ENCODE results near the gene SLC43A3.
A peak's percentile ranks its signal among the peaks of the same experiment; 100 is the strongest.

The SLC43A3 gene

GRCh38 chr11:57464539-57465181, 37.7 kb upstream of the SLC43A3 start:
- H3K4me3 ChIP-seq (ENCODE audit: low read length): no peak overlapping the region
- H3K4me1 ChIP-seq (ENCODE audit: insufficient read depth, low read length): peaks cover 32% of the 10 kb centered on the region
- no peaks in the 10 kb centered on the region for H3K9me3 ChIP-seq (ENCODE audit: low read length)
- no peak overlapping the region for H2AFZ ChIP-seq (ENCODE audit: low read depth, low read length)
- H3K27me3 ChIP-seq (ENCODE audit: insufficient read depth, low read length): peaks cover 3% of the 10 kb centered on the region
- H3K36me3 ChIP-seq (ENCODE audit: insufficient read depth, low read length): peaks cover 15% of the 10 kb centered on the region

DNA sequence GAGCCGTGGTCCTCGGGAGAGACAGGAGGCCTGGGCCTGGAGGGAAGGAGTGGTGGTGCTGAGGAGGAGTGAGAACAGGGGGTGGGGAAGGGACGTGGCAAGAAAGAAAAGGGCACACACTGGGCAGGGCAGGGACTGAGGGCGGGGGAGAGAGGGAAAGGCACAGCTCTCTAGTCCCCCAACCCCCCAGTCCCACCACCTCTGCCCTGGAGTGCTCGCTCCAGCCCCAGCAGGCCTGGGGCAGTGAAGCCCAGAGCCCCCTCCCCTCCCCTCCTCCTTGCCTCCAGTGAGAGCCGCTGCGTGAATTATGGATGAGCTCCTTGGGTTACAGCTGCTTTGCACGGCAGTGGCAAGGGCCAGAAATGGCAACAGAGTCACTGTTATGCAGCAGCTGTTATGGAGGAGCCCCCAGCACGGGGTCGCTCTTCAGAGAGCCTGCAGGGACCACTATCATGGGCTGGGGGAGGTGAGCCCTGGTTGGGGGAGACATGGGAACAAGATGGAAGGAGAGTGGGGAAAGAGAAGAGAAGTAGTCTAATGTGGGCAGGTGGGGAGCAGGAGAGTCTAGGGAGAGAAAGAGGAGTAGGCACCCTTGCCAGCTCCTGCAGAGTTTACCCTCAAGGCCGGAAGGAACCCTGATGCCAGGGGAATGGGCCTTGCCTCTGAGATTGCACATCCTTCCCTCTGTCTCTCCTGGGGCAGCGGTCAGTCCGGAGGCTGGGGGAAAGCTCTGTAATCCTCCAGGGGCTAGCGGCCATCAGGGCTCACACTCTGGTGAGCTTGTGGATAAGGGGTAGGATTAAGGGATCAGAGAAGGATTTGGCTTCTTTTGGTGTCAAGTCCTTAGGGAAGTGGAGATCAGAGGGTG, 37.0 kb upstream of the SLC43A3 start:
- H3K4me1 ChIP-seq (ENCODE audit: insufficient read depth, low read length): peaks cover 36% of the 10 kb centered on the region
- H3K4me3 ChIP-seq (ENCODE audit: low read length): peak overlapping the region; percentile 15
- peaks cover 10% of the 10 kb centered on the region for H3K27me3 ChIP-seq (ENCODE audit: insufficient read depth, low read length)
- no peaks in the 10 kb centered on the region for H3K9me3 ChIP-seq (ENCODE audit: low read length)
- no peak overlapping the region for H2AFZ ChIP-seq (ENCODE audit: low read depth, low read length)
- H3K36me3 ChIP-seq (ENCODE audit: insufficient read depth, low read length): peaks cover 7% of the 10 kb centered on the region

GRCh38 chr11:57462597-57462996, 35.7 kb upstream of the SLC43A3 start:
- H3K4me3 ChIP-seq (ENCODE audit: low read length): no peak overlapping the region
- peaks cover 40% of the 10 kb centered on the region for H3K4me1 ChIP-seq (ENCODE audit: insufficient read depth, low read length)
- H3K36me3 ChIP-seq (ENCODE audit: insufficient read depth, low read length): no peaks in the 10 kb centered on the region
- H3K27me3 ChIP-seq (ENCODE audit: insufficient read depth, low read length): peaks cover 13% of the 10 kb centered on the region
- no peaks in the 10 kb centered on the region for H3K9me3 ChIP-seq (ENCODE audit: low read length)
- H2AFZ ChIP-seq (ENCODE audit: low read depth, low read length): no peak overlapping the region

DNA sequence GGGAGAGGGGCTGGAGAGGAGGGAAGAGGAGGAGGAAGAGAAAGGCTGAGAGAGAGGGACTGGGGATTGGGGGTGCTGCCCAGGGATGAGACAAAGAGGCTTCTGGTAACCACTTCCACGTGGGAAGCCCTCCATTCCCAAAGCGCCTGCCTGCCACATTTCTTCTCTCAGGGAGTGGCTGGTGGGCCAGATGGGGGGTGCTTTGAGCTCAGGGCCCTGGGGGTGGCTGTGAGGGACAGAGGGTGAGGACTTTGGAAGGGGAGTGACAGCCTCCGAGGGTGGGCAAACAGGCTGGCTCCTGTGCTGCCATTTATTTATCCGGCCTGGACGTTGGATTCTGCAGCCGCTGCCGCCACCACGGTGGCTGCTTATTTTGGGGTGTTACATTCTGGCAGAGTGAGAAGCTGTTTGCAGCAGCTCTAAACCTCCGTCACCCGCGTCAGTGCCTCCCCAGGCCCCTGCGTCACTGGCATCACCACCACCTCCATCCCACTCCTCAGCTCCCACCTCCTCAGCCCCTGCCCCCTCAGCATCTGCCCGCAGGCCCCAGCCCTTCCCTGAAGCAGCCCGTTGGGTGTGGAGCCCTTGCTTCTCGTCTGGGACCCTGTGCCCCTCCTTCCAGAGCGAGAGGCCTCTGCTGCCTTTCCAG, 35.0 kb upstream of the SLC43A3 start:
- Histone ChIP-seq H3K4me3 (ENCODE audit: low read length) (peak overlapping the region; percentile 58), H3K4me1 (ENCODE audit: insufficient read depth, low read length) (peaks cover 43% of the 10 kb centered on the region), H2AFZ (ENCODE audit: low read depth, low read length) (no peak overlapping the region), H3K27me3 (ENCODE audit: insufficient read depth, low read length) (peaks cover 14% of the 10 kb centered on the region), H3K9me3 (ENCODE audit: low read length) (no peaks in the 10 kb centered on the region), H3K36me3 (ENCODE audit: insufficient read depth, low read length) (no peaks in the 10 kb centered on the region)

DNA sequence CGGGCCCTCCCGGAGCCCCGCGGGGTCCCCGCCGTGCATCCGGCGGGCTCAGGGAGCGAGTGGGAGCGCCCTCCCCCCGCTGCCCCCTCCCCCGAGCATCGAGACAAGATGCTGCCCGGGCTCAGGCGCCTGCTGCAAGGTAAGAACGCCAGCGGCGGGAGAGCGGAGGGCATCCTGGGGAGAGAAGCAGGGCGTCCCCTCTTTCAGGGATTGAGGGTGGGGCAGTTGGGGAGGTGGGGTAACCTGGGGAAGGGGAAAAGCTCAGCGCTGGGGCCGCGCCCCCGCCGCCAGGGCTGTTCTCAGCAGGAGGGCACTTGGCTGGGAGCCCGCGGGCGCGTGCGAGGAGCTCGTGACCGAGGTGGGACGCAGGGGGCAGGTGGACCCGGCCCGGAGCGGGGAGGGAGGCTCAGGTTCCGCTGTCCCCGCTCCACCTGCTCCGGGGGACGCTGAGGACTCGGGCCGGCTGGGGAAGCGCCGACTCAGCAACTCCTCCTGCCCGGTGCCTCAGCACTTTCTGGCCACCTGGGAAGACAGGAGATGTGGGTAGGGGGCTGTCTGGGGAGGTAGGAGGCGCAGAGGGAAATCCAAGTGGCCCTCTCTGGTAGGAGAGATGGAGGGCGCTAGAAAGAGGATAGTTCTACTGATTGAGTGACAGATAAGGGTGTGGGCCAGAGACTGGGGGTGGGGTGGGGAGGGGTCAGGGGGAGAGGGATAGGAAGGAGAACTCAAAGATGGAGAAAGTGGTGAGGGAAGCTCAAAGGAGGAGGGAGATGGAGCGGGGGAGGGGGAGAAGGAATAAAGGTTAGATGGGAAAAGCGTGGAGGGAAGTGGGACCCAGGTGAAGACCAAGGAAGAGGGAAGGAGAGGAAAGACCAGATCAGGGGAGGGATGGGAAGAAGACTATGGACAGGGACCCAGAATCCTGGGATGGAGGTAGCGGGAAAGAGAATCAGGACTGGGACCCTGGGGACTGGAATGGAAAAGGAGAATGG, 34.1 kb upstream of the SLC43A3 start:
- H3K4me3 ChIP-seq (ENCODE audit: low read length): peak overlapping the region; percentile 58
- H3K9me3 ChIP-seq (ENCODE audit: low read length): no peaks in the 10 kb centered on the region
- peaks cover 16% of the 10 kb centered on the region for H3K27me3 ChIP-seq (ENCODE audit: insufficient read depth, low read length)
- H3K36me3 ChIP-seq (ENCODE audit: insufficient read depth, low read length): no peaks in the 10 kb centered on the region
- peaks cover 43% of the 10 kb centered on the region for H3K4me1 ChIP-seq (ENCODE audit: insufficient read depth, low read length)
- peak overlapping the region; percentile 38 for H2AFZ ChIP-seq (ENCODE audit: low read depth, low read length)

GRCh38 chr11:57460022-57460757, 33.3 kb upstream of the SLC43A3 start, which contains the start of gene RTN4RL2:
RTN4RL2 (plus strand) TSS chr11:57460528; CDS start chr11:57460866, 338 bp downstream.
- peaks cover 43% of the 10 kb centered on the region for H3K4me1 ChIP-seq (ENCODE audit: insufficient read depth, low read length)
- H3K9me3 ChIP-seq (ENCODE audit: low read length): no peaks in the 10 kb centered on the region
- no peaks in the 10 kb centered on the region for H3K36me3 ChIP-seq (ENCODE audit: insufficient read depth, low read length)
- peak within 1 kb of the TSS; percentile 58 for H3K4me3 ChIP-seq (ENCODE audit: low read length)
- peaks cover 16% of the 10 kb centered on the region for H3K27me3 ChIP-seq (ENCODE audit: insufficient read depth, low read length)
- peak within 1 kb of the TSS; percentile 38 for H2AFZ ChIP-seq (ENCODE audit: low read depth, low read length)

DNA sequence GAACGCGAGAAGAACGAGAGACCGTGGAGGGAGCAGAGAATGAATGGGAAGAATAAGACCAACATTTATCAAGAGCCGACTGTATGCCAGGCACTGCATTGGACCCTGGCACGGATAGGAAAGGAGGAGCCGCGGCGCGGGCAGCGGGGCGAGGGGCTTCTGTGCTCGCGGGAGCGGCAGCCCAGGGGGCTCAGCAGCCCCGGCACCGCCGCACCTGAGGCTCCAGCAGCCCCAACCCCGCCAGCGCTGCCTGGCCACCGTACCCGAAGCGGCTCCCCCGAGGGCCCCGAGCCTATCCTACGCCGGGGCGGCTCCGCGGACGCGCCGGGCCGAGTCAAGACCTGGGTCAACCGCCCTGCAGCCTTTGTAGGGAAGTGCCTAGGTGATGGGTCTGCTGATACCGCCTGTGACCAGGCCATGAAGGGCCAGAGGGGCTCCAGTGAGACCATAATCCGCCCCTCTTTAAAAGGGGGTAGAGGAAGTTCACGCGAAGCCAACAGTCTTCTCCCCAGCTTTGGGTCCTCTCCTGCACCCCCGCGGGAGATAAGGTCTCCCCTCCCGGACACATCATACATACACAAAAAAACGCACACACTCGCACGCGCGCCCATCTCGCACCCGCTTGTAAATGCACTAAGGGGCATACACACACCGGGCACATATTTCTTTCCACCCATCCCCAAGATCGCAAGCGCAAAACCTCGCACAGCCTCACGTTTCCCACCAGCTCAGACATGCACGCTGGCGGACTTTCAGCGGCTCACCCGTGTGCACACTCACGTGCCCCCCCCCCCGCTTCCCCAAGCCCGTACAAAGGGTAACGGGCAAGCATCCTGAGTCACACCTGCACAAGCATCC, 32.5 kb upstream of the SLC43A3 start:
- H3K9me3 ChIP-seq (ENCODE audit: low read length): no peaks in the 10 kb centered on the region
- no peak overlapping the region for H2AFZ ChIP-seq (ENCODE audit: low read depth, low read length)
- H3K27me3 ChIP-seq (ENCODE audit: insufficient read depth, low read length): peaks cover 16% of the 10 kb centered on the region
- H3K4me1 ChIP-seq (ENCODE audit: insufficient read depth, low read length): peaks cover 41% of the 10 kb centered on the region
- no peaks in the 10 kb centered on the region for H3K36me3 ChIP-seq (ENCODE audit: insufficient read depth, low read length)
- H3K4me3 ChIP-seq (ENCODE audit: low read length): peak overlapping the region; percentile 58

DNA sequence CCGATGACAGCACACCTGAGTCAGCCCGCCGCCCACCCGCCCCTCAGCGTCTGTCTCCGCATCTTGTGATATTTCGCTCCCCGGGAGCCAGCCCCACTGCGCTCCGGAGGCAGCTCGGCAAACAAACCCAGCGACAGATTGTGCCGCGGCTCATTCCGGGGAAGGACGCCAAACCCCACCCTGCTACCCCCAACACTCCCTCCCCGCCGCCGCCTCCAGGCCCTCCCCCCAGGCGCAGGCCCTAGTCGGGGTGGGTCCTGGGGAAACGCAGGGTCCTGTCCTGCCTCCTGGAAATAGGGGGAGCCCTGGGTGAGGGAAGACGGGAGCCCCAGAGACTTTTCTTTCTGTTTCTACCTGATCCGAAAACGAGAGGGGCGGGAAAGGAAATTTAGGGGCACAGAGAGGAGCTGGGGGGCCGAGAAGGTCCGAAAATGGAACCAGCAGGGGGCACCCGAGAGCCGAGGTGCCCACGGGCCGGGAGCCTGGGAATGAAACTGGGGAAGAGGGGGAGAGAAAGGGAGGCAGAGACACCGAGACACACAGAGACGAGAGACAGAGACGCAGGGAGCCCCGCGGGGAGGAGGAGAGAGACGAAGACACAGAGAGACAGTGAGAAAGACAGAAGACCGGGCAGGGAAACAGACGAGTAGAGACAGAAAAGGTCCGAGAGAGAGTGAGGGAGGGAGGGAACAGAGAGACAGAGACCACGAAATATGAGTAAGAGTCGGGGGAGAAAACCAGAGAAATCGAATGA, 31.7 kb upstream of the SLC43A3 start:
- H3K9me3 ChIP-seq (ENCODE audit: low read length): no peaks in the 10 kb centered on the region
- no peak overlapping the region for H2AFZ ChIP-seq (ENCODE audit: low read depth, low read length)
- peak overlapping the region; percentile 22 for H3K4me3 ChIP-seq (ENCODE audit: low read length)
- peaks cover 17% of the 10 kb centered on the region for H3K27me3 ChIP-seq (ENCODE audit: insufficient read depth, low read length)
- H3K4me1 ChIP-seq (ENCODE audit: insufficient read depth, low read length): peaks cover 34% of the 10 kb centered on the region
- H3K36me3 ChIP-seq (ENCODE audit: insufficient read depth, low read length): no peaks in the 10 kb centered on the region

- H3K4me3 ChIP-seq (ENCODE audit: low read length): no peak overlapping the region
- H2AFZ ChIP-seq (ENCODE audit: low read depth, low read length): no peak overlapping the region
- peaks cover 28% of the 10 kb centered on the region for H3K4me1 ChIP-seq (ENCODE audit: insufficient read depth, low read length)
- H3K36me3 ChIP-seq (ENCODE audit: insufficient read depth, low read length): no peaks in the 10 kb centered on the region
- H3K9me3 ChIP-seq (ENCODE audit: low read length): no peaks in the 10 kb centered on the region
- peaks cover 22% of the 10 kb centered on the region for H3K27me3 ChIP-seq (ENCODE audit: insufficient read depth, low read length)
Observed at GRCh38 chr11:57458060-57458409, 31.1 kb upstream of the SLC43A3 start.

DNA sequence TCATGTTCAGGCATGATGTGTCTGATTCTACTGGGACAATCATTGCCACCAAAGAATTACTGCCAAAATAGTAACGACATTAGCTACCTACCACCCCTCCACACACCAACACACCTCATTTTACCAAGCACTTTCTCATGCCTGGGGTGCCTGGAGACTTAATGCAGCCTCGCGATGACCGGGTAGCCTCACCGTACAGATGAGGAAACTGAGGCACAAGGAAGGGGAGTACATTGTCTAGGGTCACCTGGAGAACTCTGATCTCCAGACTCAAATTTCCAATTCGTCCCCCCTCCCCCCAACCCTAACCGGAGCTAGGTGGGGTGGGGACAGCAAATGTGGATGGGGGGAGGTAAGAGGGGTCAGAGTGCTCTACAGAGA, 30.7 kb upstream of the SLC43A3 start:
- peaks cover 27% of the 10 kb centered on the region for H3K4me1 ChIP-seq (ENCODE audit: insufficient read depth, low read length)
- no peaks in the 10 kb centered on the region for H3K36me3 ChIP-seq (ENCODE audit: insufficient read depth, low read length)
- H3K9me3 ChIP-seq (ENCODE audit: low read length): no peaks in the 10 kb centered on the region
- H3K4me3 ChIP-seq (ENCODE audit: low read length): no peak overlapping the region
- no peak overlapping the region for H2AFZ ChIP-seq (ENCODE audit: low read depth, low read length)
- H3K27me3 ChIP-seq (ENCODE audit: insufficient read depth, low read length): peaks cover 26% of the 10 kb centered on the region
